GM18867 (cell line): ENCODE measurements around the gene MST1.

Experiments used
- ATAC-seq: cut with Tn5 transposase; IDR thresholded peaks from one replicate; pipeline ENCODE4 v1.9.1; 2021; ENCODE audit warnings: mild to moderate bottlenecking, moderate library complexity; ENCODE audit not compliant: unreplicated experiment

MST1 gene

DNA sequence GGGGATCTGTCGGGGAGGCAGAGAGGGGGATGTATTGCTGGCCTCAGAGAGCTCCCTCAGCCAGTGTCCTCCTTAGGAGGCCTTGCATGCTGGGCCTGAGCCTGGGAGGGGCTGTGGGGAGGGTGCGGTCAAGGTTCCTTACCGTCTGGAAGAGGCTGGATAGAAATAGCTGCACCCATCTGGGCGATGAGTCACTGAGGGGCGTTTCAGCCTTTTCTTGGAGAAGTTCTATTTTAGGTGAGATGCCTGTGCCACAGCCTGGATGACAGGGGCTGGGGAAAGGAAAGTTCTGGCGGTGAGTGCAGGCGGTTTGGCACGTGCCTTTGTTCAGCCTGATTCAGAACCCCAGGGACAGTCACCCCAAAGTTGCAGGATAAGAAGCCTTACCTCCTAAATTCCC, 50.8 kb downstream of the MST1 start:
- no peak for ATAC-seq

DNA sequence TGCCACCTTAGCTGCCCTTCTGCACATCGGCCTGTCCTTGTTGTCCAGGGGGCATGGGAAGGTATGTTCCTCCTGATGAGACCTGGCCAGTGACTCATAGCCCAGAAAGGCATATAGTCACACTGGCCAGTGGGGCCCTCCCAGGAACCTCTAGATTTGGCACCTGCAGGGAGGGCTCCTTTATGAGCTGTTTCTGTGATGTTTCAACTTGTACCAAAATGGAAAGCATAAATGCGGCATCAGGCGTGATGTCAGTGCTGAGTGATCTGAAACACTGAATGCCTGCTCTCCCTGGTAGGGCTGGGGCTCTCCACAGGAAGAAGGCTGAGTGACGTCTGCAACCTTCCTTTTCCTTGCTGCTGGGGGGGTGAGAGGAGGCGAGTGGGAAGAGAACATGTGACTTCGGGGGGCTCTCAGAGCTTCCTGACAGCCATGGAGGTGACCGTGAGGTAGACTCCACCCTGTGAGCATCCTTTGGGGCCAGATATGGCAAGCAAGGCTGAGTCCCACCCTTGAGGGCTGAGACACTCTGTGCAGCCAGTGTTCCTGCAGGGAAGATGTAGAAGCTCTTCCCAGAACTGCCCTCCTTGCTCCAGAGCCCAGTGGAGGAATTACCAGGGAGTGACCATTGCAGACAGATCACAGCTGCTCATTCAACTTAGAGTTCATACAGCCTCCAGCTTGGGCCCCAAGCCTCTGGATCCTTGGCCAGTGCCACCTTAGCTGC, 52.2 kb downstream of the MST1 start:
- ATAC-seq: no peak

DNA sequence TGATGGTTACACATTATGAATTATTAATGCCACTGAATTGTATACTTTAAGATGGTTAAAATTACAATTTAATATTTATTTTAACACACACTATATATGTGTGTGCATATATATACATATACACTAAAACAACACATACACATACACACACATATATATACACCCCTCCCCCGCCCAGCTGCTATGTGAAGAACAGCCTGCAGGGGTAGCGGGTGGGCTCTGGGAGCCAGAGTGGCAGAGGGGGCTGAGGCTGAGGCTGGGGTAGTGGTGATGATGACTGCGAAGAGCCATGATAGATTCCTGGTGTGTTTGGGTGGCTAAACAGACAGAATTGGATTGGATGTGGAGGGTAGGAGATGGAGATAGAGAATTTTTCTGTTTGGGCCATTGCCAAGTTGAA, 54.5 kb downstream of the MST1 start:
- ATAC-seq: no peak
